Heart left ventricle (tissue), 13 donors: ENCODE measurements around the gene LLGL2.
"Not testable (repeated sequence)": the region's sequence is repeated elsewhere in the genome, so short reads cannot be mapped to it uniquely, and the experiment has no call there.

Source experiments
- CTCF ChIP-seq, 12 donors: fragments of 200-600 bp; sonication (generic) in 4 of 12; IDR thresholded peaks; one replicate each; pipeline versions ENCODE4 v1.5.0 to v1.8.0; 2018 to 2022; ENCODE audit warnings: antibody characterized with exemption in 12 of 12, mild to moderate bottlenecking in 5 of 12
- POLR2A ChIP-seq, 2 donors: fragments of 450-650 bp; IDR thresholded peaks; one replicate each; pipeline ENCODE4 v1.6.1; 2017; ENCODE audit warnings: antibody characterized with exemption in 2 of 2, mild to moderate bottlenecking in 2 of 2, moderate library complexity in 2 of 2
- donor health status: ischemic (EF 13 %, LVEDD 7.1; RV severe dilation, severe dysfunction).
- donor health status: DM: no; HTN: yes; CAD: no.
- donor health status: DM: no; HTN: no; CAD: no.
- donor health status: ischemic (EF 25% LVEDD 6.9; RV normal size, moderate dysfunction).
- donor health status: ischemic (EF 25% LVEDD 5.7; RV mildly dilated, moderate dysfunction).
- donor health status: ischemic (EF 35%, LVEDD 5.7; RV mildly dilated, moderate dysfunction).
- donor health status: nonischemic (EF 11% LVEDD 7.7; RV severe dilation, severe dysfunction).
- donor health status: DM: yes; HTN: yes; CAD: no.
- donor health status: PGD.
- donor health status: ischemic (EF 29% LVEDD 5.4; RV normal size, mild dysfunction).
- donor health status: nonischemic (EF 23%, LVEDD 6.1; RV moderate dilation, normal function).

DNA sequence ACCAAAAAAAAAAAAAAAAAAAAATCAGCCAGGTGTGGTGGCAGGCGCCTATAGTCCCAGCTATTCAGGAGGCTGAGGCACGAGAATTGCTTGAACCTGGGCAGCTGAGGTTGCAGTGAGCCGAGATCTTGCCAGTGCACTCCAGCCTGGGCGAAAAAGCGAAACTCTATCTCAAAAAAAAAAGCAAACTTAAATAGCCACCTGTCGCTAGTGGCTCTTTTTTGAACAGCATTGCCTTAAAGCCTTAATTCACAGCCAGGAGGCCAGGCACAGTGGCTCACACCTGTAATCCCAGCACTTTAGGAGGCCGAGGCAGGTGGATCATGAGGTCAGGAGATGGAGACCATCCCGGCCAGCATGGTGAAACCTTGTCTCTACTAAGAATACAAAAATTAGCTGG lies 5.1 kb upstream of the LLGL2 start:
- TF ChIP-seq CTCF, POLR2A (IDR thresholded peaks at IDR 0.05): not testable (repeated sequence)
